Natural killer cell (primary cell): ENCODE measurements around the gene CXXC5. TPM values are rescaled to one million over a fixed set of nuclear protein-coding genes. Genes with fewer than 3 reads are reported as not detected.
"Not testable (repeated sequence)": the region's sequence is repeated elsewhere in the genome, so short reads cannot be mapped to it uniquely, and the experiment has no call there.

Experiments
- ATAC-seq, 3 donors: fragments of 150-1000 bp in 2 of 3; fragments of 200-7000 bp in 1 of 3; cut with Tn5 transposase; 1 replicate in 1 of 3; 2 replicates in 2 of 3; pipeline ENCODE4 v1.10.0; 2021; ENCODE audit warnings: mild to moderate bottlenecking in 2 of 3, moderate library complexity in 2 of 3
- DNase-seq, 2 donors: peaks; one replicate each; pipeline versions ENCODE4 v3.0.0 to v3.0.0-alpha.2; 2013 to 2021; ENCODE audit warnings: mixed read lengths in 1 of 2
- H3K27ac ChIP-seq: one replicate; pipeline ENCODE4 v1.5.1; 2013; ENCODE audit warnings: mild to moderate bottlenecking, low read length
- H3K27me3 ChIP-seq: one replicate; pipeline ENCODE4 v1.6.1; 2013; ENCODE audit warnings: low read length; ENCODE audit not compliant: control insufficient read depth, insufficient read depth
- H3K36me3 ChIP-seq: one replicate; pipeline ENCODE4 v1.6.1; 2013; ENCODE audit warnings: low read length; ENCODE audit not compliant: control insufficient read depth, insufficient read depth
- H3K4me1 ChIP-seq: one replicate; pipeline ENCODE4 v1.6.1; 2013; ENCODE audit warnings: low read length; ENCODE audit not compliant: control insufficient read depth, insufficient read depth
- H3K4me3 ChIP-seq: one replicate; pipeline ENCODE4 v1.5.1; 2013; ENCODE audit warnings: low read length
- H3K9me3 ChIP-seq: one replicate; pipeline ENCODE4 v1.6.1; 2013; ENCODE audit warnings: low read length; ENCODE audit not compliant: control insufficient read depth, insufficient read depth
- H3K27ac Mint-ChIP-seq, 2 donors: one replicate each; pipeline ENCODE4 v1.8.0; 2022; ENCODE audit warnings: mild to moderate bottlenecking in 2 of 2, mixed read lengths in 2 of 2, moderate library complexity in 1 of 2
- H3K27me3 Mint-ChIP-seq, 2 donors: one replicate each; pipeline ENCODE4 v1.8.0; 2022; ENCODE audit warnings: low read depth in 2 of 2, mixed read lengths in 2 of 2
- H3K36me3 Mint-ChIP-seq: one replicate; pipeline ENCODE4 v1.8.0; 2022; ENCODE audit warnings: mixed read lengths
- H3K4me1 Mint-ChIP-seq, 2 donors: one replicate each; pipeline ENCODE4 v1.8.0; 2022; ENCODE audit warnings: mixed read lengths in 2 of 2
- H3K4me3 Mint-ChIP-seq: one replicate; pipeline ENCODE4 v1.8.0; 2022; ENCODE audit warnings: mild to moderate bottlenecking, moderate library complexity, mixed read lengths
- H3K9me3 Mint-ChIP-seq, 2 donors: one replicate each; pipeline ENCODE4 v1.8.0; 2022; ENCODE audit warnings: mixed read lengths in 2 of 2
- WGBS: methylation state at CpG from one replicate; pipeline ENCODE4 v1.1.7; 2013; ENCODE audit warnings: missing lambda C conversion rate; ENCODE audit not compliant: insufficient coverage; 5-methylcytosine and 5-hydroxymethylcytosine counted together
- intact Hi-C: fragments of 100-400 bp; cut with micrococcal nuclease; formaldehyde crosslinking; loops from one replicate; pipeline ENCODE4 v1.14.2; 2022
- total RNA-seq, 4 donors: library from RNA; stranded (reverse); fragments of 120-200 nt in 1 of 4; gene quantifications; one replicate each; pipeline versions ENCODE4 v1.2.3 to v1.2.4, GENCODE V29; 2013 to 2022
- TF ChIP-seq, protein P1 (sequence below): fragments of 200-600 bp; IDR thresholded peaks from one replicate; pipeline ENCODE4 v1.8.0; 2022; ENCODE audit warnings: antibody characterized with exemption

Gene CXXC5
- total RNA-seq: 100 to 1,000 TPM in 1 of 3 donors, 10 to 100 TPM in 2; 75.6 to 124 (median 84.8) TPM
- 123 TPM for total RNA-seq (2013)

DNA sequence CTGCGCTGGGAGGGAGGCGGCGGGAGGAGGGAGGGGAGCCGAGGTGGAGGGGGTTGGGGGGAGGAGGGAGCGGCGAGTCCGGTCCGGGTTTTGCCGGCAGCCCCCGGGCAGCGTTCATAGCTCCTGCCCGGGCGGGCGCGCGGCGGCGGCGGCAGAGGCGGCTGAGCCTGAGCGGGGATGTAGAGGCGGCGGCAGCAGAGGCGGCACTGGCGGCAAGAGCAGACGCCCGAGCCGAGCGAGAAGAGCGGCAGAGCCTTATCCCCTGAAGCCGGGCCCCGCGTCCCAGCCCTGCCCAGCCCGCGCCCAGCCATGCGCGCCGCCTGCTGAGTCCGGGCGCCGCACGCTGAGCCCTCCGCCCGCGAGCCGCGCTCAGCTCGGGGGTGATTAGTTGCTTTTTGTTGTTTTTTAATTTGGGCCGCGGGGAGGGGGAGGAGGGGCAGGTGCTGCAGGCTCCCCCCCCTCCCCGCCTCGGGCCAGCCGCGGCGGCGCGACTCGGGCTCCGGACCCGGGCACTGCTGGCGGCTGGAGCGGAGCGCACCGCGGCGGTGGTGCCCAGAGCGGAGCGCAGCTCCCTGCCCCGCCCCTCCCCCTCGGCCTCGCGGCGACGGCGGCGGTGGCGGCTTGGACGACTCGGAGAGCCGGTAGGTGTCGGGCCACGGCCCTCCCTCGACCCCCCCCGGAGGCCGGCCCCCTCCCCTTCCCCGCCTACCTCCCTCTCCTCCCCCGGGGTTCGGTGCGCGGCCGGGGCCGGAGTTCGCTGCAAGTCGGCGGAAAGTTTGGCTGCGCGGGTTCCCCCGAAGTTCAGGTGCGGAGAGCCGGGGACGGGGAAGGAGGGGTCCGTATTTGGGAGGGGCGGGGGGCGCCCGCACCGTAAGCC is at the start of gene CXXC5:
TSS of gene CXXC5 (plus strand) at position 145 of the 877 bp plus-strand sequence. CDS start 32,175 bp downstream, outside the sequence.
- H3K4me1 ChIP-seq: peaks cover 74% of the 10 kb centered on the region
- H3K36me3 ChIP-seq: no peaks in the 10 kb centered on the region

DNA sequence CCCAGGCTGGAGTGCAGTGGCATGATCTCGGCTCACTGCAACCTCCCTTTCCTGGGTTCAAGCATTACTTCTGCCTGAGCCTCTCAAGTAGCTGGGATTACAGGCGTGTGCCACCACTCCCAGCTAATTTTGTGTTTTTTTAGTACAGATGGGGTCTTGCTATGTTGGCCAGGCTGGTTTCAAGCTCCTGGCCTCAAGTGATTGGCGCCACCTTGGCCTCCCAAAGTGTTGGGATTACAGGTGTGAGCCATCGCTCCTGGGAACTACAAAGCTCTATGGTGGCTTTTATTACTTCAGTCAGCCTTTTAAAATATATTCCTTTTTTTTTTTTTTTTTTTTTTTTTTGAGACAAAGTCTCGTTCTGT is 49.6 kb upstream of the CXXC5 start:
- H3K4me3 Mint-ChIP-seq, H3K27ac ChIP-seq, intact Hi-C loops, H3K4me3 ChIP-seq, H3K4me1 ChIP-seq, ATAC-seq, H3K27me3 Mint-ChIP-seq, H3K9me3 ChIP-seq, H3K27me3 ChIP-seq, H3K36me3 Mint-ChIP-seq, DNase-seq, H3K9me3 Mint-ChIP-seq: not testable (repeated sequence)
- peak overlapping the region in 1 of 2 donors; percentile 80 for H3K27ac Mint-ChIP-seq
- 98% methylated on average over 5 of the region's 5 CpGs for WGBS
- H3K36me3 ChIP-seq: peaks cover 35% of the 10 kb centered on the region
- peaks cover 7 to 13% of the 10 kb centered on the region in 2 donors for H3K4me1 Mint-ChIP-seq

More for the DNA sequence above, at the start of gene CXXC5:
- H3K4me3 ChIP-seq: peak within 1 kb of the TSS; percentile 73
- Mint-ChIP-seq H3K9me3 (no peaks in the 10 kb centered on the region), H3K27ac (peak within 1 kb of the TSS; percentile 91 to 94), H3K27me3 (no peaks in the 10 kb centered on the region), H3K4me3 (peak within 1 kb of the TSS; percentile 88), H3K36me3 (no peaks in the 10 kb centered on the region), H3K4me1 (peaks cover 47 to 71% of the 10 kb centered on the region in 2 donors)
- TF ChIP-seq, protein P1, sequence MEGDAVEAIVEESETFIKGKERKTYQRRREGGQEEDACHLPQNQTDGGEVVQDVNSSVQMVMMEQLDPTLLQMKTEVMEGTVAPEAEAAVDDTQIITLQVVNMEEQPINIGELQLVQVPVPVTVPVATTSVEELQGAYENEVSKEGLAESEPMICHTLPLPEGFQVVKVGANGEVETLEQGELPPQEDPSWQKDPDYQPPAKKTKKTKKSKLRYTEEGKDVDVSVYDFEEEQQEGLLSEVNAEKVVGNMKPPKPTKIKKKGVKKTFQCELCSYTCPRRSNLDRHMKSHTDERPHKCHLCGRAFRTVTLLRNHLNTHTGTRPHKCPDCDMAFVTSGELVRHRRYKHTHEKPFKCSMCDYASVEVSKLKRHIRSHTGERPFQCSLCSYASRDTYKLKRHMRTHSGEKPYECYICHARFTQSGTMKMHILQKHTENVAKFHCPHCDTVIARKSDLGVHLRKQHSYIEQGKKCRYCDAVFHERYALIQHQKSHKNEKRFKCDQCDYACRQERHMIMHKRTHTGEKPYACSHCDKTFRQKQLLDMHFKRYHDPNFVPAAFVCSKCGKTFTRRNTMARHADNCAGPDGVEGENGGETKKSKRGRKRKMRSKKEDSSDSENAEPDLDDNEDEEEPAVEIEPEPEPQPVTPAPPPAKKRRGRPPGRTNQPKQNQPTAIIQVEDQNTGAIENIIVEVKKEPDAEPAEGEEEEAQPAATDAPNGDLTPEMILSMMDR: no peak
- ATAC-seq (peak; percentile 25 to 63 (median 61)), DNase-seq (peak; percentile 71 to 76)
- H3K9me3 ChIP-seq: no peaks in the 10 kb centered on the region
- H3K27ac ChIP-seq: peak within 1 kb of the TSS; percentile 85
- intact Hi-C loops: no loop called here
- no peaks in the 10 kb centered on the region for H3K27me3 ChIP-seq
- WGBS: under 1% methylated on average over 98 of the region's 106 CpGs

DNA sequence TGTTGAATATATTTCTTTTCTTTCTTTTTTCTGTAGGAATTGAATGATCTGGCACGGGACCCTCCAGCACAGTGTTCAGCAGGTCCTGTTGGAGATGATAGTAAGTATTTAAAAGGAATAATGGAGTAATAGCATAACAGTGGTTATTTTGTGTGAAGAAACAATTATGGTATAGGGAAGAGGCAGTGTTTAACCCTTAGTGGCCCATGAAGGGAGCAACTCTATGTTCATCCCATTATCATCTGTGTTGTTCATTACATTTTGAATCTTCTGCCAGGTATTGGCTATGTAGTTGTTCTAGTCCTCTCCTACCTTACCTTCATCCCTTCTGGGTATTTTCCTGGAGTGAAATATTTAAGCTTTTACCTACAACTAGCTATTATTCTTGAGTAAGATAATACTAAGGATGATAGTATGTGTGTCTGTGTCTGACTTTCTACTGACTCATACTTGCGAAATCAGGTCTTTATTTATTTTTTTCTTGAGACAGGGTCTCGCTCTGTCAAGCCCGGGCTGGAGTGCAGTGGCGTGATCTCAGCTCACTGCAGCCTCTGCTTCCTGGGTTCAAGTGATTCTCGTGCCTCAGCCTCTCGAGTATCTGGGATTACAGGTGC is 47.7 kb upstream of the CXXC5 start:
- intact Hi-C loops: no loop called here

More for the DNA sequence above, 47.7 kb upstream of the CXXC5 start:
- Mint-ChIP-seq H3K9me3 (no peaks in the 10 kb centered on the region), H3K27ac (peak overlapping the region in 1 of 2 donors; percentile 52), H3K27me3 (no peaks in the 10 kb centered on the region), H3K4me1 (peaks cover 5 to 7% of the 10 kb centered on the region in 2 donors), H3K36me3 (no peaks in the 10 kb centered on the region), H3K4me3 (no peak overlapping the region)
- no peaks in the 10 kb centered on the region for H3K27me3 ChIP-seq
- TF ChIP-seq, protein P1: no peak
- no peak for DNase-seq
- no peaks in the 10 kb centered on the region for H3K4me1 ChIP-seq
- peaks cover 38% of the 10 kb centered on the region for H3K36me3 ChIP-seq
- no peak for ATAC-seq
- WGBS: 93% methylated on average over 6 of the region's 7 CpGs
- no peaks in the 10 kb centered on the region for H3K9me3 ChIP-seq
- no peak overlapping the region for H3K4me3 ChIP-seq
- no peak overlapping the region for H3K27ac ChIP-seq
